AG09309 (cell line): ENCODE measurements around the gene ESRRG.

Source experiments
- DNase-seq: peaks from one replicate; pipeline ENCODE4 v3.0.0-alpha.2; 2010; ENCODE audit warnings: low read depth
- H3K4me3 ChIP-seq: 2 replicates; pipeline ENCODE4 v1.5.1; 2011; ENCODE audit warnings: mild to moderate bottlenecking, low read depth, low read length, moderate library complexity; ENCODE audit not compliant: control insufficient read depth
- CTCF ChIP-seq: IDR thresholded peaks from 2 replicates; pipeline ENCODE4 v1.5.1; 2011; ENCODE audit warnings: mild to moderate bottlenecking, low read depth, low read length, inconsistent platforms; ENCODE audit not compliant: insufficient read depth, control insufficient read depth; ENCODE audit errors: missing control alignments

Gene ESRRG

GRCh38 chr1:216606047-216606637 is 117.1 kb downstream of the ESRRG start:
- no peak for TF ChIP-seq CTCF
- no peak for DNase-seq
- no peak overlapping the region for H3K4me3 ChIP-seq

- DNase-seq: no peak
- no peak for TF ChIP-seq CTCF
- no peak overlapping the region for H3K4me3 ChIP-seq
These were observed 118.5 kb downstream of the ESRRG start for GRCh38 chr1:216604771-216605170.

- peak overlapping the region; percentile 56 for H3K4me3 ChIP-seq
- peak; percentile 17 for DNase-seq
- TF ChIP-seq CTCF: peak; percentile 58
These were observed 122.3 kb downstream of the ESRRG start for GRCh38 chr1:216600730-216601609.

GRCh38 chr1:216599851-216600250 is 123.4 kb downstream of the ESRRG start:
- no peak for DNase-seq
- H3K4me3 ChIP-seq: no peak overlapping the region
- TF ChIP-seq CTCF: no peak

GRCh38 chr1:216598448-216598847 is 124.8 kb downstream of the ESRRG start:
- TF ChIP-seq CTCF: no peak
- DNase-seq: no peak
- no peak overlapping the region for H3K4me3 ChIP-seq

- H3K4me3 ChIP-seq: no peak overlapping the region
- DNase-seq: no peak
- TF ChIP-seq CTCF: no peak
These were observed 126.9 kb downstream of the ESRRG start for GRCh38 chr1:216596281-216596862.
